H1 (cell line): Measurements from ENCODE around the gene GAB3. TPM values are rescaled to one million over a fixed set of nuclear protein-coding genes. Genes with fewer than 3 reads are reported as not detected.

Source experiments
- CTCF ChIA-PET: fragments of 300-600 bp; sonication (Branson Sonifier 250); formaldehyde crosslinking; loops from one replicate; lab custom pipeline; 2021; ENCODE audit not compliant: partially characterized antibody; lab: Charles Lee
- POLR2A ChIA-PET: fragments of 300-600 bp; sonication (Branson Sonifier 250); formaldehyde crosslinking; loops from one replicate; lab custom pipeline; 2021; ENCODE audit warnings: inconsistent platforms; ENCODE audit not compliant: partially characterized antibody; lab: Charles Lee
- DNase-seq, 2 experiments: peaks; one replicate each; pipeline versions ENCODE4 v3.0.0 to v3.0.0-alpha.2; 2010 to 2022; ENCODE audit warnings: low spot score in 2 of 2, low read depth in 1 of 2, mixed read lengths in 1 of 2
- FAIRE-seq: peaks from 2 replicates; lab custom pipeline; 2011; peaks lifted over from hg19 to GRCh38; lab: Jason Lieb, UNC
- H2AFZ ChIP-seq: 2 replicates; pipeline ENCODE4 v1.8.1; 2012; ENCODE audit warnings: low read length, inconsistent platforms
- H2AK5ac ChIP-seq: 2 replicates; pipeline ENCODE4 v1.6.1; 2013; ENCODE audit warnings: low read depth, low read length
- H2BK120ac ChIP-seq: replicated peaks from 2 replicates; pipeline ENCODE3; 2013; ENCODE audit warnings: low read depth, low read length, inconsistent platforms
- H2BK12ac ChIP-seq: 2 replicates; pipeline ENCODE4 v1.6.1; 2013; ENCODE audit warnings: low read depth, low read length
- H2BK15ac ChIP-seq: 2 replicates; pipeline ENCODE4 v1.6.1; 2013; ENCODE audit warnings: low read length
- H2BK20ac ChIP-seq: 2 replicates; pipeline ENCODE4 v1.6.1; 2013; ENCODE audit warnings: low read length
- H2BK5ac ChIP-seq: 2 replicates; pipeline ENCODE4 v1.6.1; 2013; ENCODE audit warnings: low read depth, low read length
- H3K14ac ChIP-seq: 2 replicates; pipeline ENCODE4 v1.6.1; 2013; ENCODE audit warnings: inconsistent platforms; ENCODE audit not compliant: insufficient read length
- H3K18ac ChIP-seq: 2 replicates; pipeline ENCODE4 v1.6.1; 2013; ENCODE audit warnings: low read length; ENCODE audit errors: extremely low read depth
- H3K23ac ChIP-seq: 2 replicates; pipeline ENCODE4 v1.6.1; 2013; ENCODE audit warnings: inconsistent platforms; ENCODE audit not compliant: insufficient read length
- H3K23me2 ChIP-seq: 2 replicates; pipeline ENCODE4 v1.6.1; 2013; ENCODE audit warnings: low read depth, low read length
- H3K27ac ChIP-seq: 2 replicates; pipeline ENCODE4 v1.6.1; 2011; ENCODE audit warnings: low read depth, low read length, inconsistent platforms
- H3K27me3 ChIP-seq, 4 experiments: replicated peaks in 1 of 4; 1 replicate in 1 of 4; 2 replicates in 3 of 4; pipeline versions ENCODE4 v1.6.1 to v1.8.1; 2011 to 2013; ENCODE audit warnings: low read length in 3 of 4, mild to moderate bottlenecking in 3 of 4, inconsistent platforms in 2 of 4, mixed read lengths in 2 of 4, moderate library complexity in 1 of 4; ENCODE audit not compliant: control insufficient read depth in 3 of 4, insufficient read depth in 3 of 4; ENCODE audit errors: extremely low read depth in 1 of 4
- H3K36me3 ChIP-seq, 4 experiments: 2 replicates each; pipeline versions ENCODE4 v1.6.1 to v1.8.1; 2011 to 2013; ENCODE audit warnings: mild to moderate bottlenecking in 4 of 4, low read length in 3 of 4, moderate library complexity in 2 of 4, control low read depth in 1 of 4, inconsistent platforms in 1 of 4; ENCODE audit not compliant: insufficient read depth in 4 of 4, control insufficient read depth in 2 of 4
- H3K4ac ChIP-seq: replicated peaks from 2 replicates; pipeline ENCODE3; 2013; ENCODE audit warnings: low read length, low read depth, mixed read lengths, inconsistent platforms; ENCODE audit not compliant: insufficient read length
- H3K4me1 ChIP-seq, 4 experiments: replicated peaks in 1 of 4; 1 replicate in 1 of 4; 2 replicates in 3 of 4; pipeline versions ENCODE4 v1.6.1 to v1.8.1; 2011 to 2013; ENCODE audit warnings: low read length in 3 of 4, inconsistent platforms in 2 of 4, mixed read lengths in 1 of 4; ENCODE audit not compliant: insufficient read depth in 4 of 4, control insufficient read depth in 3 of 4
- H3K4me2 ChIP-seq, 2 experiments: 2 replicates each; pipeline versions ENCODE4 v1.6.1 to v1.8.1; 2011 to 2013; ENCODE audit warnings: low read depth in 2 of 2, low read length in 2 of 2, control low read depth in 1 of 2, inconsistent platforms in 1 of 2, mild to moderate bottlenecking in 1 of 2; ENCODE audit not compliant: insufficient read depth in 1 of 2
- H3K4me3 ChIP-seq, 4 experiments: fragments of 200-600, 300-600 bp in 1 of 4; sonication (generic), shearing (Covaris generic), sonication (Bioruptor Twin) in 1 of 4; 2 replicates each; pipeline versions ENCODE4 v1.5.1 to v1.8.1; 2011 to 2016; ENCODE audit warnings: low read length in 4 of 4, low read depth in 3 of 4, control low read depth in 2 of 4, inconsistent platforms in 2 of 4, mild to moderate bottlenecking in 2 of 4, mixed read lengths in 1 of 4, moderate library complexity in 1 of 4; ENCODE audit not compliant: insufficient read depth in 2 of 4; ENCODE audit errors: extremely low read depth in 1 of 4
- H3K56ac ChIP-seq: replicated peaks from 2 replicates; pipeline ENCODE3; 2013; ENCODE audit warnings: low read depth, mild to moderate bottlenecking, mixed read lengths, low read length, inconsistent platforms; ENCODE audit not compliant: insufficient read length
- H3K79me1 ChIP-seq: 2 replicates; pipeline ENCODE4 v1.6.1; 2013; ENCODE audit warnings: low read depth, low read length, control low read depth
- H3K79me2 ChIP-seq, 2 experiments: 2 replicates each; pipeline versions ENCODE4 v1.6.1 to v1.8.1; 2012 to 2013; ENCODE audit warnings: low read length in 2 of 2, mild to moderate bottlenecking in 2 of 2, inconsistent platforms in 1 of 2; ENCODE audit not compliant: insufficient read depth in 2 of 2, control insufficient read depth in 1 of 2
- H3K9ac ChIP-seq, 4 experiments: replicated peaks in 1 of 4; 1 replicate in 1 of 4; 2 replicates in 3 of 4; pipeline versions ENCODE4 v1.6.1 to v1.8.1; 2011 to 2013; ENCODE audit warnings: low read depth in 3 of 4, low read length in 3 of 4, control low read depth in 2 of 4, mild to moderate bottlenecking in 2 of 4, moderate library complexity in 2 of 4, inconsistent platforms in 1 of 4; ENCODE audit errors: extremely low read depth in 1 of 4
- H3K9me3 ChIP-seq, 2 experiments: 2 replicates each; pipeline versions ENCODE4 v1.6.1 to v1.8.1; 2012 to 2013; ENCODE audit warnings: mild to moderate bottlenecking in 2 of 2, moderate library complexity in 2 of 2, control low read depth in 1 of 2, inconsistent platforms in 1 of 2, low read depth in 1 of 2, low read length in 1 of 2, mixed read lengths in 1 of 2; ENCODE audit not compliant: insufficient read depth in 2 of 2
- H4K20me1 ChIP-seq, 2 experiments: replicated peaks in 1 of 2; 2 replicates each; pipeline versions ENCODE3 to v1.8.1; 2011 to 2013; ENCODE audit warnings: inconsistent platforms in 2 of 2, low read length in 2 of 2, mild to moderate bottlenecking in 1 of 2; ENCODE audit not compliant: insufficient read depth in 2 of 2, control insufficient read depth in 1 of 2
- H4K5ac ChIP-seq: 2 replicates; pipeline ENCODE4 v1.6.1; 2013; ENCODE audit warnings: low read length, low read depth, mixed read lengths, inconsistent platforms; ENCODE audit not compliant: insufficient read length
- H4K8ac ChIP-seq: 2 replicates; pipeline ENCODE4 v1.8.0; 2013; ENCODE audit warnings: mild to moderate bottlenecking, moderate library complexity, low read length, inconsistent platforms; ENCODE audit not compliant: insufficient read depth; ENCODE audit errors: extremely low read depth
- H4K91ac ChIP-seq: replicated peaks from 2 replicates; pipeline ENCODE3; 2013; ENCODE audit warnings: low read length, mixed read lengths, inconsistent platforms; ENCODE audit not compliant: insufficient read length
- BRCA1 ChIP-seq: IDR thresholded peaks from 2 replicates; pipeline ENCODE4 v1.6.1; 2012; ENCODE audit warnings: low read depth, low read length, improper control_type of control experiment
- CEBPB ChIP-seq: IDR thresholded peaks from 2 replicates; pipeline ENCODE4 v1.6.1; 2012; ENCODE audit warnings: low read depth, low read length
- EGR1 ChIP-seq: IDR thresholded peaks from 2 replicates; pipeline ENCODE4 v1.6.1; 2011; ENCODE audit warnings: low read depth, low read length, borderline replicate concordance
- KDM1A ChIP-seq: fragments of 200-600, 300-600 bp; sonication (generic); IDR thresholded peaks from 2 replicates; pipeline ENCODE4 v1.7.1; 2016; ENCODE audit warnings: mild to moderate bottlenecking, low read length, borderline replicate concordance
- PHF8 ChIP-seq: fragments of 200-600 bp; sonication (generic); conservative IDR thresholded peaks from 2 replicates; pipeline ENCODE4 v1.7.1; 2012; ENCODE audit warnings: low read depth, mild to moderate bottlenecking, inconsistent platforms, low read length, moderate library complexity
- RAD21 ChIP-seq, 2 experiments: IDR thresholded peaks in 1 of 2; conservative IDR thresholded peaks in 1 of 2; 2 replicates each; pipeline ENCODE4 v1.6.1; 2011; ENCODE audit warnings: low read depth in 2 of 2, low read length in 2 of 2, improper control_type of control experiment in 1 of 2, inconsistent platforms in 1 of 2, mild to moderate bottlenecking in 1 of 2, moderate library complexity in 1 of 2
- RBBP5 ChIP-seq: IDR thresholded peaks from 2 replicates; pipeline ENCODE4 v1.7.1; 2012; ENCODE audit warnings: low read depth, mild to moderate bottlenecking, inconsistent platforms, low read length, moderate library complexity, borderline replicate concordance
- RNF2 ChIP-seq: fragments of 200-900, 300-1000 bp; sonication (generic); IDR thresholded peaks from 2 replicates; pipeline ENCODE4 v1.7.1; 2016; ENCODE audit warnings: borderline replicate concordance, low read depth, mild to moderate bottlenecking, antibody characterized with exemption, low read length; ENCODE audit not compliant: poor library complexity, severe bottlenecking; ENCODE audit errors: missing control alignments
- SP1 ChIP-seq: IDR thresholded peaks from 2 replicates; pipeline ENCODE4 v1.6.1; 2011; ENCODE audit warnings: low read depth, low read length
- SP4 ChIP-seq: IDR thresholded peaks from 2 replicates; pipeline ENCODE4 v1.6.1; 2012; ENCODE audit warnings: low read length, inconsistent platforms
- SRF ChIP-seq: IDR thresholded peaks from 2 replicates; pipeline ENCODE4 v1.6.1; 2011; ENCODE audit warnings: mild to moderate bottlenecking, low read depth, low read length, moderate library complexity
- WGBS, 2 experiments: shearing (Covaris generic) in 1 of 2; methylation state at CpG; one replicate each; pipeline versions ENCODE4 v1.1.6 to v1.1.7; 2013 to 2015; ENCODE audit warnings: low lambda C conversion rate in 2 of 2, mixed read lengths in 2 of 2, inconsistent platforms in 1 of 2, low coverage in 1 of 2, missing lambda C conversion rate in 1 of 2; ENCODE audit not compliant: insufficient replicate concordance in 2 of 2, insufficient coverage in 1 of 2, insufficient read length in 1 of 2; ENCODE audit errors: extremely low coverage in 1 of 2, missing lambda C conversion rate in 1 of 2; 5-methylcytosine and 5-hydroxymethylcytosine counted together
- polyA plus RNA-seq, 7 experiments: library from polyadenylated mRNA; depleted of rRNA in 3 of 7; stranded (reverse) in 5 of 7; unstranded in 2 of 7; fragments of >200 nt in 5 of 7; fragments of 200-250 nt in 2 of 7; gene quantifications; 1 replicate in 5 of 7; 2 replicates in 1 of 7; 4 replicates in 1 of 7; pipeline versions ENCODE4 v1.2.1 to v1.2.3, GENCODE V29; 2011 to 2013; ENCODE audit warnings: missing spikeins in 2 of 7, mixed read lengths in 2 of 7
- total RNA-seq: library from RNA; stranded (reverse); fragmentation: NEBNext Ultra II Directional; extraction: Animal tissue kit (Norgen Biotek cat#: 25700); gene quantifications from 2 replicates; pipeline ENCODE4 v1.2.1, GENCODE V29; 2021
- TF ChIP-seq, protein P1 (sequence below): IDR thresholded peaks from 2 replicates; pipeline ENCODE4 v1.6.1; 2011; ENCODE audit warnings: low read length, improper control_type of control experiment
- TF ChIP-seq, protein P2 (sequence below): IDR thresholded peaks from 2 replicates; pipeline ENCODE4 v1.6.1; 2011; ENCODE audit warnings: low read depth, mild to moderate bottlenecking, low read length; ENCODE audit not compliant: insufficient read depth

The GAB3 gene
- total and polyA plus RNA-seq, 2 of the 8 experiments (the other 6 are each of a cell fraction or from before 2014, with no cell fraction given), result 0.48 to 1.2 TPM

DNA sequence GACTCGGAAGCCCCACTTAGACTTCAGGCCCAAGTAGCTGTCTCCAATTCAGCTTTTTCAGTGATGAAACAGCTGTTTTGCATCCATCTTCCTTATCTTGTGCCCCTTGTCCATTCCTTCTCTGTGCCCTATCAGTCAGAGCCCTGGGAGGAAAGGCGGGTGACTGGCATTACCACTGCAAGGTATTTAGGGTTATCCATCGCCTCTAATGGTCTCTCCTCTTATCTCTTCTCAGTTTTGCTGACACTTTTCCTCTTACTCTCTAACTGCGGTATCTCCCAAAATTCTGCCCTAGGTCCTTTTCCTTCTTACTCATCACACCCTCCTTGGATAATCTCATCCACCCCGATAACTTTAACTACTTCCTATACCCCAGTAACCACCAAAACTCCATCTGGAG, 13.7 kb downstream of the GAB3 start:
- Histone ChIP-seq H2BK120ac (no peak overlapping the region), H3K14ac (no peak overlapping the region), H3K79me2 (no peaks in the 10 kb centered on the region), H2BK20ac (no peak overlapping the region), H2AK5ac (no peak overlapping the region), H3K4me1 (no peaks in the 10 kb centered on the region), H3K4ac (no peak overlapping the region), H4K20me1 (no peaks in the 10 kb centered on the region), H3K9me3 (no peaks in the 10 kb centered on the region), H2AFZ (no peak overlapping the region), H3K4me3 (no peak overlapping the region), H3K36me3 (no peaks in the 10 kb centered on the region), H3K23me2 (no peaks in the 10 kb centered on the region), H3K79me1 (no peaks in the 10 kb centered on the region), H3K27me3 (no peaks in the 10 kb centered on the region), H3K23ac (no peak overlapping the region), H4K8ac (no peak overlapping the region), H3K56ac (no peak overlapping the region), H2BK5ac (no peak overlapping the region), H3K27ac (no peak overlapping the region), H2BK15ac (no peak overlapping the region), H4K5ac (no peak overlapping the region), H2BK12ac (no peak overlapping the region), H4K91ac (no peak overlapping the region), H3K18ac (no peak overlapping the region), H3K9ac (no peak overlapping the region), H3K4me2 (no peak overlapping the region)
- ChIA-PET POLR2A (no interaction called here), CTCF (interaction anchor here (1.3 kb wide), 1 partner anchor 9 kb away, joined by 3 read pairs; no protein-coding TSS in a partner anchor)
- DNase-seq (no peak), FAIRE-seq (no peak)
- 86 to 100% methylated on average over 1 to 3 of the region's 5 CpGs for WGBS, 2 experiments
- no peak for TF ChIP-seq SRF
- TF ChIP-seq BRCA1, result no peak
- TF ChIP-seq PHF8, result no peak
- no peak for TF ChIP-seq RNF2
- no peak for TF ChIP-seq SP4
- TF ChIP-seq CEBPB, result no peak
- no peak for TF ChIP-seq SP1
- TF ChIP-seq KDM1A, result no peak
- TF ChIP-seq, protein P1, sequence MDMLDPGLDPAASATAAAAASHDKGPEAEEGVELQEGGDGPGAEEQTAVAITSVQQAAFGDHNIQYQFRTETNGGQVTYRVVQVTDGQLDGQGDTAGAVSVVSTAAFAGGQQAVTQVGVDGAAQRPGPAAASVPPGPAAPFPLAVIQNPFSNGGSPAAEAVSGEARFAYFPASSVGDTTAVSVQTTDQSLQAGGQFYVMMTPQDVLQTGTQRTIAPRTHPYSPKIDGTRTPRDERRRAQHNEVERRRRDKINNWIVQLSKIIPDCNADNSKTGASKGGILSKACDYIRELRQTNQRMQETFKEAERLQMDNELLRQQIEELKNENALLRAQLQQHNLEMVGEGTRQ, result no peak
- no peak for TF ChIP-seq RAD21 (IDR thresholded peaks at IDR 0.05 in 1 of 2, conservative IDR thresholded peaks at IDR 0.05 in 1 of 2; ENCODE audit: low read depth in 2 of 2, low read length in 2 of 2)
- TF ChIP-seq, protein P2, sequence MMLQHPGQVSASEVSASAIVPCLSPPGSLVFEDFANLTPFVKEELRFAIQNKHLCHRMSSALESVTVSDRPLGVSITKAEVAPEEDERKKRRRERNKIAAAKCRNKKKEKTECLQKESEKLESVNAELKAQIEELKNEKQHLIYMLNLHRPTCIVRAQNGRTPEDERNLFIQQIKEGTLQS, result no peak
- no peak for TF ChIP-seq EGR1
- TF ChIP-seq RBBP5, result no peak
